GM12878 (cell line): ENCODE measurements around the gene FLT1.

Experiments
- CTCF ChIP-seq, 3 experiments: IDR thresholded peaks in 2 of 3; conservative IDR thresholded peaks in 1 of 3; 2 replicates each; pipeline ENCODE4 v1.5.1; 2011; ENCODE audit warnings: low read depth in 3 of 3, low read length in 3 of 3, mild to moderate bottlenecking in 3 of 3, control low read depth in 2 of 3, moderate library complexity in 2 of 3, inconsistent platforms in 1 of 3, mixed read lengths in 1 of 3; ENCODE audit not compliant: control insufficient read depth in 2 of 3, insufficient read depth in 1 of 3; ENCODE audit errors: extremely low read depth in 1 of 3
- MAX ChIP-seq: IDR thresholded peaks from 2 replicates; pipeline ENCODE4 v1.6.1; 2012; ENCODE audit warnings: low read depth, low read length, improper control_type of control experiment

- TF ChIP-seq MAX = no peak
- no peak for TF ChIP-seq CTCF (IDR thresholded peaks at IDR 0.05 in 2 of 3, conservative IDR thresholded peaks at IDR 0.05 in 1 of 3; ENCODE audit: control insufficient read depth in 2 of 3, extremely low read depth in 1 of 3, insufficient read depth in 1 of 3, low read depth in 3 of 3, low read length in 3 of 3)
Observed at GRCh38 chr13:28271056-28271840, 223.7 kb downstream of the FLT1 start.
